ES-I3 (cell line): ENCODE measurements around the gene PRTN3.

Experiments used
- H3K36me3 ChIP-seq: 2 replicates; pipeline ENCODE4 v1.6.1; 2013; ENCODE audit warnings: mild to moderate bottlenecking, low read length, control low read depth, moderate library complexity; ENCODE audit not compliant: insufficient read depth
- H3K4me1 ChIP-seq: 2 replicates; pipeline ENCODE4 v1.6.1; 2013; ENCODE audit warnings: mild to moderate bottlenecking, control low read depth, low read length; ENCODE audit not compliant: insufficient read depth
- H3K9ac ChIP-seq: 2 replicates; pipeline ENCODE4 v1.6.1; 2013; ENCODE audit warnings: low read depth, mild to moderate bottlenecking, low read length, moderate library complexity
- H3K9me3 ChIP-seq: 2 replicates; pipeline ENCODE4 v1.6.1; 2013; ENCODE audit warnings: mild to moderate bottlenecking, low read length, moderate library complexity; ENCODE audit not compliant: control insufficient read depth, insufficient read depth

The PRTN3 gene

DNA sequence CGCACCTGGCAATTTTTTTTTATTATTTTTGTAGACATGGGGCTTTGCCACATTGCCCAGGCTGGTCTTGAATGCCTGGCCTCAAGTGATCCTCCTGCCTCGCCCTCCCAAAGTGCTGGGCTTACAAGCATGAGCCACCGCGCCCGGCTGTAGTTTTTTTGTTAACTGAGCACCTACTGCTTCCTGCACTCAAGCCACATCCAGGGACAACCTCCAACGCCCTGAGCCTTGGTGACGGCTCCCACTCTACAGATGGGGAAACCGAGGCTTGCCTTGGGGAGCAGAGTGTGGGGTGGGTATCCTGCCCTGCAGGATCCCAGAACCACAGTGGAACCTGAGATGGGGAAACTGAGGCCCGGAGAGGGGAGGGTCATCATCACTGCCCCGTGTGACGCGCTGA, 14.3 kb downstream of the PRTN3 start:
- Histone ChIP-seq H3K4me1 (peaks cover 6% of the 10 kb centered on the region; the same call in 1 of the 2 replicates), H3K36me3 (no peaks in the 10 kb centered on the region), H3K9ac (no peak overlapping the region), H3K9me3 (no peaks in the 10 kb centered on the region)

- H3K9me3 ChIP-seq = no peaks in the 10 kb centered on the region
- H3K9ac ChIP-seq = no peak overlapping the region
- H3K4me1 ChIP-seq = peaks cover 3% of the 10 kb centered on the region; the same call in 1 of the 2 replicates
- no peaks in the 10 kb centered on the region for H3K36me3 ChIP-seq
Measured at GRCh38 chr19:855566-856120, 14.8 kb downstream of the PRTN3 start.

GRCh38 chr19:858284-858683, 17.5 kb downstream of the PRTN3 start:
- H3K4me1 ChIP-seq = no peaks in the 10 kb centered on the region; the same call in 1 of the 2 replicates
- H3K9ac ChIP-seq = no peak overlapping the region
- no peaks in the 10 kb centered on the region for H3K9me3 ChIP-seq
- H3K36me3 ChIP-seq = no peaks in the 10 kb centered on the region

- no peaks in the 10 kb centered on the region for H3K36me3 ChIP-seq
- H3K9ac ChIP-seq = peak within 1 kb of the TSS; percentile 62
- no peaks in the 10 kb centered on the region; the same call in 1 of the 2 replicates for H3K4me1 ChIP-seq
- no peaks in the 10 kb centered on the region for H3K9me3 ChIP-seq
Measured at GRCh38 chr19:858868-859843, 18.4 kb downstream of the PRTN3 start, which contains the start of gene CFD. Gene CFD, plus strand, starts transcription at chr19:859664. Its CDS starts 26 bp downstream, at chr19:859690.

GRCh38 chr19:861141-861755, 20.4 kb downstream of the PRTN3 start:
- peak overlapping the region; percentile 16; the same call in 1 of the 2 replicates for H3K9ac ChIP-seq
- no peaks in the 10 kb centered on the region for H3K36me3 ChIP-seq
- H3K4me1 ChIP-seq = no peaks in the 10 kb centered on the region; the same call in 1 of the 2 replicates
- H3K9me3 ChIP-seq = no peaks in the 10 kb centered on the region

DNA sequence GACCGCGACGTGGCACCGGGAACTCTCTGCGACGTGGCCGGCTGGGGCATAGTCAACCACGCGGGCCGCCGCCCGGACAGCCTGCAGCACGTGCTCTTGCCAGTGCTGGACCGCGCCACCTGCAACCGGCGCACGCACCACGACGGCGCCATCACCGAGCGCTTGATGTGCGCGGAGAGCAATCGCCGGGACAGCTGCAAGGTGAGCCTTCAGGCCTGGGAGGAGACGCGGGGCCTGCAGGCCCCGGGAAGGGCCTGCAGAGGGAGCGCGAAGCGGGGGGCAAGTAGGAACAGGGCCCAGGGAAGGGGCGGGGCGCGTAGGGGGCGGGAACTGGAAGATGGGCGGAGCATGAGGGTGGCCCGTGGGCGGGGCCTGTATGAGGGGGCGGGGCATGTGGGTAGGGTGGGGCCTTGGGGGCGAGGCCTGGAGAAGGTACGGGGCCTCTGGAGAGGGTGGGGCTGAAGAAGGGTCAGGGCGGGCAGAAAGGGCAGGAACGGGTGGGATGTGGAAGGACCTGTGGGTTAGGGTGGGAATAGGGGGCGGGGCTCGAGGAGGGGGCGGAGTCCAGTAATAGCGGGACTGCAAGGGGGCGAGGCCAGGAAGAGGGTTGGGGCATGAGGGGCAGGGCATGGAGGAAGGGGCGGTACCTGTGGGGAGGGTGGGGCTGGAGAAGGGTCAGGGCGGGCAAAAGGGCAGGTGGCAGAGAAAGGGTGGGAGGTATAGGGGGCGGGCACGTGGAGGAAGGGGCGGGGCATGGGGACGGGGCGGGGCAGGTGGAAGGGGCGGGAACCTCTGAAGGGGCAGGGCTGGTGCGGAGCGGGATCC, 21.2 kb downstream of the PRTN3 start:
- H3K36me3 ChIP-seq = no peaks in the 10 kb centered on the region
- no peaks in the 10 kb centered on the region; the same call in 1 of the 2 replicates for H3K4me1 ChIP-seq
- peak overlapping the region; percentile 16; the same call in 1 of the 2 replicates for H3K9ac ChIP-seq

DNA sequence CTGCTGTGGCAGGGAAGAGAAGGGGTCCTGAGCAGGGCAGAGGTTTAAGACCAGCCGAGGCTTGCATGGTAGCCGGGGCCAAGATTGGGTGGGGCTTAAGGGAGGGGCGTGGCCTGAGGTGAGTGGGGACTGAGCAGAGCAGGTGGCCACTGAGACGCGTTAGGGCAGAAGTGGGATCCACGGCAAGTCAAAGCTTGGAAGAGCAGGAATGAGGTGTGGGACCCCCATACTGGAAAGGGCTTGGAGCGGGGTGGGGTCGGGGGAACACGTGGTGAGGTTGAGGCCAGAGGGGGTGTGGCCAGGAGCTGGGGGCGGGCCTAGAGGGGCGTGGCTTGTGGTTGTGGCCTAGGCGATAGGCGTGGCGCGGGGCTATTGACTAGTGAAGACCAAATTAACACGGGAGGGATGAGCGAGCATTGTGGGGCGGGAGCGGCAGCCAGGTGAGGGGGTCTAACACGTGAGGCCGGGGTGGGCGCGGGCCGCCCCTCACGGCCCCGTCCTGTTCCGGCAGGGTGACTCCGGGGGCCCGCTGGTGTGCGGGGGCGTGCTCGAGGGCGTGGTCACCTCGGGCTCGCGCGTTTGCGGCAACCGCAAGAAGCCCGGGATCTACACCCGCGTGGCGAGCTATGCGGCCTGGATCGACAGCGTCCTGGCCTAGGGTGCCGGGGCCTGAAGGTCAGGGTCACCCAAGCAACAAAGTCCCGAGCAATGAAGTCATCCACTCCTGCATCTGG, 21.9 kb downstream of the PRTN3 start:
- Histone ChIP-seq H3K36me3 (no peaks in the 10 kb centered on the region), H3K9ac (peak overlapping the region; percentile 43), H3K4me1 (peaks cover 5% of the 10 kb centered on the region), H3K9me3 (no peaks in the 10 kb centered on the region)

More for the DNA sequence above, 21.2 kb downstream of the PRTN3 start:
- H3K9me3 ChIP-seq = no peaks in the 10 kb centered on the region

- Histone ChIP-seq H3K9ac (peak overlapping the region; percentile 43; the same call in 1 of the 2 replicates), H3K36me3 (no peaks in the 10 kb centered on the region), H3K4me1 (peaks cover 5% of the 10 kb centered on the region), H3K9me3 (no peaks in the 10 kb centered on the region)
Measured at GRCh38 chr19:863315-863620, 22.5 kb downstream of the PRTN3 start.

DNA sequence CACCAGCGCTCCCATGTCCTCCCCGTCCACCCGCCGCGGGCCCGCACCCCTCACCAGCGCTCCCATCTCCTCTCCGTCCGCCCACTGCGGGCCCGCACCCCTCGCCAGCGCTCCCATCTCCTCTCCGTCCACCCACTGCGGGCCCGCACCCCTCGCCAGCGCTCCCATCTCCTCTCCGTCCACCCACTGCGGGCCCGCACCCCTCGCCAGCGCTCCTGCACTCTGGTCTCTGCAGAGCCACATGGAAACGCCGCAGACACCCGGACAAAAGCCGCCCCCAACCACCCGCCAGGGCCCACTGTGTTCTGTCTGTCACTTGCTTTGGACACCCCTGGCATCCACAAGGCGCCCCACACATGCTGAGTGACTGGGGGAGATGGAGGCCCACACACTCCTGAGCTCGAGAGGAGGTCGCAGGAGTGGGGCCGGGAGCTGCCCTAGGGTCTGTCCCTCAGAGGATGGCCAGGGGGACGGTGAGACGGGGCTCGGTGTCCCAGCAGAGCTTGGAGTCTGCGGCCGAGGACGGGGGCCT, 26.0 kb downstream of the PRTN3 start:
- peaks cover 9% of the 10 kb centered on the region for H3K4me1 ChIP-seq
- H3K36me3 ChIP-seq = no peaks in the 10 kb centered on the region
- H3K9ac ChIP-seq = no peak overlapping the region
- H3K9me3 ChIP-seq = no peaks in the 10 kb centered on the region

DNA sequence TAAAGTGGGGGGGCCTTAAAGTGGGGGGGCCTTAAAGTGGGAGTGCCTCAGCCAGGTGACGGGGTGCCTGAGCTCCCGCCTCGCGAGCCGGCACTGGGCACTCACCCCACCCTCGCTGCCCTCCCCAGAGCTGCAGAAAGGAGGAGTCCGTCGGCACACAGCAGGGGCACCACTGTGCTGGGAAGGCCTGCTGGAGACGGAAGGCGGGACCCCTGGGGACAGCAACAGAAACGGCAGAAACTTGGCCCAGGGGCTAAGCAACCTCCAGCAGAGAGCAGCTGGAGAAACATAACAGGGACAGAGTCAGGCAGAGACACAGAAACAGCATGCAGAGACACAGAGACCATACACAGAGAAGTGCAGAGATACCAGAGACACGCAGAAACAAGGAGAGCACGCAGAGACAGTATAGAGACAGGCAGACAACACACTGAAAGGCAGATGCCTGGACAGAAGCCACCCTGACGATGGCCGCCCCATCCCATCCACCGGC, 26.5 kb downstream of the PRTN3 start:
- Histone ChIP-seq H3K36me3 (no peaks in the 10 kb centered on the region), H3K9ac (no peak overlapping the region), H3K9me3 (no peaks in the 10 kb centered on the region), H3K4me1 (peaks cover 9% of the 10 kb centered on the region)

- no peaks in the 10 kb centered on the region for H3K9me3 ChIP-seq
- H3K36me3 ChIP-seq = no peaks in the 10 kb centered on the region
- no peak overlapping the region for H3K9ac ChIP-seq
- H3K4me1 ChIP-seq = peaks cover 9% of the 10 kb centered on the region
Measured at GRCh38 chr19:867855-868457, 27.2 kb downstream of the PRTN3 start.

- peaks cover 9% of the 10 kb centered on the region for H3K4me1 ChIP-seq
- no peaks in the 10 kb centered on the region for H3K36me3 ChIP-seq
- no peaks in the 10 kb centered on the region for H3K9me3 ChIP-seq
- H3K9ac ChIP-seq = no peak overlapping the region
Measured at GRCh38 chr19:868458-869244, 27.9 kb downstream of the PRTN3 start.
